ENCODE measurements around the gene HPF1. TPM values are rescaled to one million over a fixed set of nuclear protein-coding genes. Genes with fewer than 3 reads are reported as not detected.

Gene HPF1
- total and polyA plus RNA-seq, 4 donors = 8.7 to 15.7 (median 13.0) TPM

DNA sequence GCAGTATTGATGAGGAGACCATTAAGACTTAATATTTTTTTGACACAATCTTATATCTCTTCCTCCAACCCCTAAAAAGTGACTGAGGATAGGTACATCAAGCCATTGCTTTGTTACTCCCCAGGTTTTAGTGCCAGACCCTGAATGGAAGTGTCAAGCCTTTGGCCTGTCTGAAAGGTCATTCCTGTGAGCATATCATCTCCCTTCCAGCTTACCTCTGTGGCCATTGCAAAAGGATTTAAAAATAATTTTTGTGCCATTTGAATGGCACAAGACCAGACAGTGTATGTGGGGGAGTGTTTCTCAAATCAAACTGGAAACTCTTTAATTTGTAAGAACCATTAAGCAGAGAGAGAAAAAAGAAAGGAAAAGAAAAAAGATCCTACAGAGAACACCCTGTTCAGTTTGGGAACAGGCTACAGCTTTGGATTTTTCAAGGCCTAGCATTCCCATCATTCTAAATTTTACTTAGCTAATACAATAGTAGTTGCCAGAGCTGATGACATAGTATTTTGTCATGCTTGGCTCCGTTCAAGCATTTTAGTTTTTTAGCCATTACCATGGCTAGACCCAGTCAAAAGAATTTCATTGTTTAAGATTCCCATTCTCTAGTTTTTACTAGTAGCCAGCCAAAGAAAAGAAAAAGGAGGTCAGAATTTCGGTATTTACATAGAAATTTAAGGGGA is 49.6 kb downstream of the HPF1 start:
- no peak overlapping the region for H3K4me3 ChIP-seq (ENCODE audit: low read depth in 1 of 3, low read length in 3 of 3)
- no peak for DNase-seq (ENCODE audit: low spot score)
- no peaks in the 10 kb centered on the region for H3K4me1 ChIP-seq (ENCODE audit: control insufficient read depth in 4 of 4, insufficient read depth in 4 of 4, low read length in 3 of 4)
- no peaks in the 10 kb centered on the region for H3K9me3 ChIP-seq (ENCODE audit: control insufficient read depth in 4 of 4, low read length in 3 of 4)
- H3K36me3 ChIP-seq (ENCODE audit: control insufficient read depth in 4 of 4, insufficient read depth in 3 of 4, low read depth in 1 of 4, low read length in 3 of 4) = peaks cover 0 to 11% (median 10%) of the 10 kb centered on the region in 4 donors
- 96% methylated on average over 2 of the region's 2 CpGs for WGBS
- no peak overlapping the region for H3K27ac ChIP-seq (ENCODE audit: low read depth in 1 of 2, low read length in 2 of 2)
- no peak overlapping the region for H3K9ac ChIP-seq (ENCODE audit: low read depth in 1 of 2, low read length in 2 of 2)
- H3K27me3 ChIP-seq (ENCODE audit: control insufficient read depth in 4 of 4, insufficient read depth in 4 of 4, low read length in 3 of 4) = no peaks in the 10 kb centered on the region
- no peak for TF ChIP-seq RXRA (IDR thresholded peaks at IDR 0.05)
- no peak for TF ChIP-seq SP1 (IDR thresholded peaks at IDR 0.05)
- no peak for TF ChIP-seq ATF3 (IDR thresholded peaks at IDR 0.05)
- no peak for TF ChIP-seq TAF1 (conservative IDR thresholded peaks at IDR 0.05)
- TF ChIP-seq, protein P1, sequence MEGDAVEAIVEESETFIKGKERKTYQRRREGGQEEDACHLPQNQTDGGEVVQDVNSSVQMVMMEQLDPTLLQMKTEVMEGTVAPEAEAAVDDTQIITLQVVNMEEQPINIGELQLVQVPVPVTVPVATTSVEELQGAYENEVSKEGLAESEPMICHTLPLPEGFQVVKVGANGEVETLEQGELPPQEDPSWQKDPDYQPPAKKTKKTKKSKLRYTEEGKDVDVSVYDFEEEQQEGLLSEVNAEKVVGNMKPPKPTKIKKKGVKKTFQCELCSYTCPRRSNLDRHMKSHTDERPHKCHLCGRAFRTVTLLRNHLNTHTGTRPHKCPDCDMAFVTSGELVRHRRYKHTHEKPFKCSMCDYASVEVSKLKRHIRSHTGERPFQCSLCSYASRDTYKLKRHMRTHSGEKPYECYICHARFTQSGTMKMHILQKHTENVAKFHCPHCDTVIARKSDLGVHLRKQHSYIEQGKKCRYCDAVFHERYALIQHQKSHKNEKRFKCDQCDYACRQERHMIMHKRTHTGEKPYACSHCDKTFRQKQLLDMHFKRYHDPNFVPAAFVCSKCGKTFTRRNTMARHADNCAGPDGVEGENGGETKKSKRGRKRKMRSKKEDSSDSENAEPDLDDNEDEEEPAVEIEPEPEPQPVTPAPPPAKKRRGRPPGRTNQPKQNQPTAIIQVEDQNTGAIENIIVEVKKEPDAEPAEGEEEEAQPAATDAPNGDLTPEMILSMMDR (IDR thresholded peaks at IDR 0.05; ENCODE audit: low read depth, low read length, missing input control) = no peak
- no peak for TF ChIP-seq YY1 (IDR thresholded peaks at IDR 0.05)
- TF ChIP-seq JUND (IDR thresholded peaks at IDR 0.05) = no peak
- no peak for TF ChIP-seq HNF4G (IDR thresholded peaks at IDR 0.05)
- TF ChIP-seq HNF4A (conservative IDR thresholded peaks at IDR 0.05) = no peak
- TF ChIP-seq NR2F2 (IDR thresholded peaks at IDR 0.05) = no peak
- TF ChIP-seq MAX (IDR thresholded peaks at IDR 0.05) = no peak
- no peak for TF ChIP-seq GABPA (IDR thresholded peaks at IDR 0.05 in 1 of 2, conservative IDR thresholded peaks at IDR 0.05 in 1 of 2)
- TF ChIP-seq, protein P2, sequence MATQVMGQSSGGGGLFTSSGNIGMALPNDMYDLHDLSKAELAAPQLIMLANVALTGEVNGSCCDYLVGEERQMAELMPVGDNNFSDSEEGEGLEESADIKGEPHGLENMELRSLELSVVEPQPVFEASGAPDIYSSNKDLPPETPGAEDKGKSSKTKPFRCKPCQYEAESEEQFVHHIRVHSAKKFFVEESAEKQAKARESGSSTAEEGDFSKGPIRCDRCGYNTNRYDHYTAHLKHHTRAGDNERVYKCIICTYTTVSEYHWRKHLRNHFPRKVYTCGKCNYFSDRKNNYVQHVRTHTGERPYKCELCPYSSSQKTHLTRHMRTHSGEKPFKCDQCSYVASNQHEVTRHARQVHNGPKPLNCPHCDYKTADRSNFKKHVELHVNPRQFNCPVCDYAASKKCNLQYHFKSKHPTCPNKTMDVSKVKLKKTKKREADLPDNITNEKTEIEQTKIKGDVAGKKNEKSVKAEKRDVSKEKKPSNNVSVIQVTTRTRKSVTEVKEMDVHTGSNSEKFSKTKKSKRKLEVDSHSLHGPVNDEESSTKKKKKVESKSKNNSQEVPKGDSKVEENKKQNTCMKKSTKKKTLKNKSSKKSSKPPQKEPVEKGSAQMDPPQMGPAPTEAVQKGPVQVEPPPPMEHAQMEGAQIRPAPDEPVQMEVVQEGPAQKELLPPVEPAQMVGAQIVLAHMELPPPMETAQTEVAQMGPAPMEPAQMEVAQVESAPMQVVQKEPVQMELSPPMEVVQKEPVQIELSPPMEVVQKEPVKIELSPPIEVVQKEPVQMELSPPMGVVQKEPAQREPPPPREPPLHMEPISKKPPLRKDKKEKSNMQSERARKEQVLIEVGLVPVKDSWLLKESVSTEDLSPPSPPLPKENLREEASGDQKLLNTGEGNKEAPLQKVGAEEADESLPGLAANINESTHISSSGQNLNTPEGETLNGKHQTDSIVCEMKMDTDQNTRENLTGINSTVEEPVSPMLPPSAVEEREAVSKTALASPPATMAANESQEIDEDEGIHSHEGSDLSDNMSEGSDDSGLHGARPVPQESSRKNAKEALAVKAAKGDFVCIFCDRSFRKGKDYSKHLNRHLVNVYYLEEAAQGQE (IDR thresholded peaks at IDR 0.05) = no peak
- no peak for TF ChIP-seq RAD21 (IDR thresholded peaks at IDR 0.05)
- no peak for TF ChIP-seq EGR1 (IDR thresholded peaks at IDR 0.05; ENCODE audit: low read depth in 2 of 2)
- TF ChIP-seq ZBTB33 (IDR thresholded peaks at IDR 0.05) = no peak
- no peak for TF ChIP-seq FOXA2 (IDR thresholded peaks at IDR 0.05)
- TF ChIP-seq FOXA1 (IDR thresholded peaks at IDR 0.05) = no peak

All from liver (tissue), 9 donors.